Measurements from ENCODE around the gene HRAS.

DNA sequence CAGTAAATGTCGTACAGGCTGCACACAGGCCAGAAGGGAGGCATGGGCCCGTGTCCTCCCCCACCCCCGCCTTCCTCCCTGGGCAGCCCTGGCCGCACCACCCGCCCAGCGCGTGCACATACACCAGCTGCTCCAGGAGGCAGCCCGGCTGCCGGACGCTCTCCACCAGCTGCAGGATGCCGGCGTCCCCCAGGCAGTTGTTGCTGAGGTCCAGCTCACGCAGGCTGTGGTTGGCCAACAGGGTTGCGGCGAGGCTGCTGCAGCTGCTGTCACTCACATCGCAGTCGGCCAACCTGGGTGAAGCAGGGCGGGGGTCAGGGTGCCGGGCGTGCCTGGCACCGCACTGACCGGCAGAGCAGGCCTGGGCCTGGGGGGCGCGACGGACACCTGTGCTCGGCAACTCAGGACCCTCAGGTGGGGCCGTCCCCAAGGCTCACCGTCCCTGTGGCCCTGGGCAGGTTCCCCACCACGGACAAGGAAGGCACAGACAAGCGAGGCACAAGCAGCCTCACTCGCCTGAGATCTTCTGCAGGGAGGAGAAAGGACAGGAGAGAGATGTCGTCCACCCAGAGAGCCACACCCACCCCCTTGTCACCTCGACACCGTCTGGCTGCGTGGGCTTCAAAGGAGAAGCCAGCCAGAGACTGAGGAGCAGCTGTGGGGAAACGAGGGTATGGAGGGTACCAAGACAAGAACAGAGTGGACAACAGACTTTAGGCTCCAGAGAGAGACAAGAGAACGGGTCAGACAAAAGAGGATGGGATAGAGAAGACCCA is 40.4 kb downstream of the HRAS start:
- TF ChIP-seq POLR2AphosphoS5 (IDR thresholded peaks at IDR 0.05) (no peak), POLR2A (IDR thresholded peaks at IDR 0.05) (no peak)
- TF ChIP-seq, protein P1, sequence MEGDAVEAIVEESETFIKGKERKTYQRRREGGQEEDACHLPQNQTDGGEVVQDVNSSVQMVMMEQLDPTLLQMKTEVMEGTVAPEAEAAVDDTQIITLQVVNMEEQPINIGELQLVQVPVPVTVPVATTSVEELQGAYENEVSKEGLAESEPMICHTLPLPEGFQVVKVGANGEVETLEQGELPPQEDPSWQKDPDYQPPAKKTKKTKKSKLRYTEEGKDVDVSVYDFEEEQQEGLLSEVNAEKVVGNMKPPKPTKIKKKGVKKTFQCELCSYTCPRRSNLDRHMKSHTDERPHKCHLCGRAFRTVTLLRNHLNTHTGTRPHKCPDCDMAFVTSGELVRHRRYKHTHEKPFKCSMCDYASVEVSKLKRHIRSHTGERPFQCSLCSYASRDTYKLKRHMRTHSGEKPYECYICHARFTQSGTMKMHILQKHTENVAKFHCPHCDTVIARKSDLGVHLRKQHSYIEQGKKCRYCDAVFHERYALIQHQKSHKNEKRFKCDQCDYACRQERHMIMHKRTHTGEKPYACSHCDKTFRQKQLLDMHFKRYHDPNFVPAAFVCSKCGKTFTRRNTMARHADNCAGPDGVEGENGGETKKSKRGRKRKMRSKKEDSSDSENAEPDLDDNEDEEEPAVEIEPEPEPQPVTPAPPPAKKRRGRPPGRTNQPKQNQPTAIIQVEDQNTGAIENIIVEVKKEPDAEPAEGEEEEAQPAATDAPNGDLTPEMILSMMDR (IDR thresholded peaks at IDR 0.05), result no peak

All from stomach (tissue), 4 donors.